ENCODE results near the gene HSD17B4.
"Not testable (repeated sequence)": the region's sequence is repeated elsewhere in the genome, so short reads cannot be mapped to it uniquely, and the experiment has no call there.

Gene HSD17B4

GRCh38 chr5:119449882-119450281 lies 2.4 kb upstream of the HSD17B4 start:
- no peak for TF ChIP-seq CTCF (IDR thresholded peaks at IDR 0.05; ENCODE audit: low read depth, low read length)
- H3K4me3 ChIP-seq (ENCODE audit: low read depth, low read length): no peak overlapping the region

GRCh38 chr5:119450627-119451026 lies 1.7 kb upstream of the HSD17B4 start:
- H3K27me3 ChIP-seq (ENCODE audit: insufficient read depth, low read depth, severe bottlenecking); H3K36me3 ChIP-seq; H3K4me3 ChIP-seq (ENCODE audit: low read depth, low read length); H3K27ac ChIP-seq; DNase-seq: not testable (repeated sequence)
- H3K9me3 ChIP-seq (ENCODE audit: severe bottlenecking): peaks cover 18% of the 10 kb centered on the region

More at GRCh38 chr5:119449882-119450281, 2.4 kb upstream of the HSD17B4 start:
- Histone ChIP-seq H3K27me3 (ENCODE audit: insufficient read depth, low read depth, severe bottlenecking) (no peaks in the 10 kb centered on the region), H3K9me3 (ENCODE audit: severe bottlenecking) (peaks cover 18% of the 10 kb centered on the region), H3K36me3 (peaks cover 3% of the 10 kb centered on the region), H3K27ac (no peak overlapping the region)
- DNase-seq: no peak

GRCh38 chr5:119451561-119451960 lies 736 bp upstream of the HSD17B4 start:
- Histone ChIP-seq H3K36me3 (peaks cover 5% of the 10 kb centered on the region), H3K4me3 (ENCODE audit: low read depth, low read length) (no peak overlapping the region), H3K27ac (no peak overlapping the region), H3K27me3 (ENCODE audit: insufficient read depth, low read depth, severe bottlenecking) (no peaks in the 10 kb centered on the region), H3K9me3 (ENCODE audit: severe bottlenecking) (peaks cover 18% of the 10 kb centered on the region)
- TF ChIP-seq CTCF (IDR thresholded peaks at IDR 0.05; ENCODE audit: low read depth, low read length): no peak
- no peak for DNase-seq

- Histone ChIP-seq H3K27me3 (ENCODE audit: insufficient read depth, low read depth, severe bottlenecking) (no peaks in the 10 kb centered on the region), H3K36me3 (peaks cover 10% of the 10 kb centered on the region), H3K9me3 (ENCODE audit: severe bottlenecking) (peaks cover 18% of the 10 kb centered on the region), H3K4me3 (ENCODE audit: low read depth, low read length) (peak overlapping the region; percentile 77), H3K27ac (no peak overlapping the region)
- no peak for TF ChIP-seq CTCF (IDR thresholded peaks at IDR 0.05; ENCODE audit: low read depth, low read length)
- no peak for DNase-seq
Measured at GRCh38 chr5:119452060-119452372, 281 bp upstream of the HSD17B4 start.

- no peak for TF ChIP-seq CTCF (IDR thresholded peaks at IDR 0.05; ENCODE audit: low read depth, low read length)
- Histone ChIP-seq H3K27ac (peak overlapping the region; percentile 86), H3K36me3 (peaks cover 16% of the 10 kb centered on the region), H3K27me3 (ENCODE audit: insufficient read depth, low read depth, severe bottlenecking) (no peaks in the 10 kb centered on the region), H3K4me3 (ENCODE audit: low read depth, low read length) (peak overlapping the region; percentile 77), H3K9me3 (ENCODE audit: severe bottlenecking) (peaks cover 18% of the 10 kb centered on the region)
- DNase-seq: peak; percentile 13
Measured at GRCh38 chr5:119453040-119453373, 710 bp downstream of the HSD17B4 start.

- H3K27me3 ChIP-seq (ENCODE audit: insufficient read depth, low read depth, severe bottlenecking): no peaks in the 10 kb centered on the region
- peaks cover 23% of the 10 kb centered on the region for H3K36me3 ChIP-seq
- DNase-seq: no peak
- peaks cover 18% of the 10 kb centered on the region for H3K9me3 ChIP-seq (ENCODE audit: severe bottlenecking)
- TF ChIP-seq CTCF (IDR thresholded peaks at IDR 0.05; ENCODE audit: low read depth, low read length): no peak
- no peak overlapping the region for H3K4me3 ChIP-seq (ENCODE audit: low read depth, low read length)
- H3K27ac ChIP-seq: no peak overlapping the region
Measured at GRCh38 chr5:119454171-119454570, 1.9 kb downstream of the HSD17B4 start.

Measured in WERI-Rb-1 (cell line).